ENCODE measurements around the gene IGFL1.
"Not testable (repeated sequence)": the region's sequence is repeated elsewhere in the genome, so short reads cannot be mapped to it uniquely, and the experiment has no call there.

The IGFL1 gene

DNA sequence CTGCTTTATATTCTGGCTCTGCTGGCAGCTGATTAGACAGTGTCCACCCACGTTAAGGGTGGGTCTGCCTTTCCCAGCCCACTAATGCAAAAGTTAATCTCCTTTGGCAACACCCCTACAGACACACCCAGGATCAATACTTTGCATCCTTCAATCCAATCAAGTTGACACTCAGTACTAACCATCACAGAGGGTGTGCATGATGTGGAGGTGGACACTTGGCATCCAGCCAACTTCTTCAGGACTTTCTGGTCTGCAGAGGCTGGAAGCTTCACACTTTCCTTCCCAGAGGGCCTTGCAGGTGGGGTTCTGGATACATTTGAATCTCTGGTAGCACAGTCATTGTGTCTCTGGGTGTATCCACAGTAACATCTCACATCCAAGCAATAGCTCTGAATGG, 18.9 kb upstream of the IGFL1 start:
- no peak overlapping the region for H3K27ac Mint-ChIP-seq
- ATAC-seq = no peak
- DNase-seq (ENCODE audit: low spot score in 2 of 2) = no peak
- H3K4me1 Mint-ChIP-seq = peaks cover 6% of the 10 kb centered on the region
- no peak overlapping the region for H3K4me3 Mint-ChIP-seq
- no peaks in the 10 kb centered on the region for H3K36me3 Mint-ChIP-seq
- H3K9me3 Mint-ChIP-seq = no peaks in the 10 kb centered on the region

- ATAC-seq (no peak), DNase-seq (ENCODE audit: low spot score in 2 of 2) (no peak)
- Mint-ChIP-seq H3K4me1 (peaks cover 6% of the 10 kb centered on the region), H3K36me3 (no peaks in the 10 kb centered on the region), H3K4me3 (no peak overlapping the region), H3K9me3 (peaks cover 1% of the 10 kb centered on the region), H3K27ac (no peak overlapping the region)
Observed at GRCh38 chr19:46211201-46211881, 18.2 kb upstream of the IGFL1 start.

DNA sequence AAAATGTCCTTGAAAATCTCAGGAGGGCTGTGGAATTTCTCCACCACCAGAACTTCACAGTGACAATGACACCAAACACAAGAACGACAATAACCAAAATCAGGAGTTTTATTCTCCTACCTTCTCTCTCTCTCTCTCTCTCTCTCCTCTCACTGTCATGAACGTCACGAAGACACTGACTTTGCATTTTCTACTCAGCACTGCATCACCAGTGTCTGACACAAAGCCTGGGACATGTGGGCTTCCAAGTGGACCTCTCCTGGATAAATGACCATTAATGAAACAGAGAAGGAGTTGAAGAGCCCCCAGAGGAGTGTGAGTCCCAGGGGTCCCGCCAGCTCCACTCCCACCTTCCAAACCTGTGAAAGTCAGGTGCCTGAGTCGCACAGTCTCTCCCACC, 16.9 kb upstream of the IGFL1 start:
- not testable (repeated sequence) for H3K4me3 Mint-ChIP-seq; H3K36me3 Mint-ChIP-seq; H3K9me3 Mint-ChIP-seq; H3K27ac Mint-ChIP-seq; ATAC-seq; H3K4me1 Mint-ChIP-seq; DNase-seq (ENCODE audit: low spot score in 2 of 2)

DNA sequence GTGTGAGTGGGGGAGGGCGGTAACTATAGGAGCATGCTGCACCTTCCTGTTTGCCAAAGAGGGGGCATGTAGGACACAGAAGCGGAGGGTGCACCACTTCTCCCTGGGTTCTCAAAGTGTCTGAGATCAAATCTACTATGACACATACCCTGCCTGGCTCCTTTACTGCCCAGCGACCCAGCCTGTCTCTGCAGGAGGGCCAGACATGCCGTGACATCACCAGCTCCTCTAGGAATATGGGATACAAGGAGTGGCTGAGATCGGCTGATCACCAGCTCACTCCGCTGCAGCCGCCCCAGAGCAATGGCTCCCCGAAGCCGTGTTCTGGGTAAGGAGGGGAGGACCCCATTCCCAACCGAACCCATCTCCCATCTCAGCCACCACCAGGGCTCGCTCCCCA, 16.4 kb upstream of the IGFL1 start:
- Mint-ChIP-seq H3K4me1 (peaks cover 6% of the 10 kb centered on the region), H3K36me3 (no peaks in the 10 kb centered on the region)

DNA sequence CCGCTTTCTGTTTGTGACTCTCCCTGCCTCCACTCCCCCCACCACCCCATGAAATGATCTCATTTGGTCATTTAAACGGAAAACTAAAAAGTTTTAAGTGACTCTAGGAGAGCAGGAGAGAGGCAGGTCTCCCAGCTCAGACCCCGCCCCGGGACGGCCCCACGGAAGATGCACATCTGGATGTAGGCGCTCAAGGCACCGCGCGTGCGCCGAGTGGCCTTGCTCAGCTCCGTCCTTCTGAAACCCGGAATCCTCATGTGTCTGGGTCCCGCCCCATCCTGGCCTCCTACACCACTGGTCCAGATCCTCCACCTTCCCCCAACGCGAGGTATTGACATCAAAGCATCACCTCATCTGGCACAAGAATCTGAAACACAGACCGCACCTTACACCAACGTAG, 15.7 kb upstream of the IGFL1 start:
- H3K9me3 Mint-ChIP-seq = peaks cover 2% of the 10 kb centered on the region
- H3K4me3 Mint-ChIP-seq = no peak overlapping the region
- no peaks in the 10 kb centered on the region for H3K36me3 Mint-ChIP-seq
- ATAC-seq (no peak), DNase-seq (ENCODE audit: low spot score in 2 of 2) (no peak)
- H3K4me1 Mint-ChIP-seq = peaks cover 6% of the 10 kb centered on the region
- H3K27ac Mint-ChIP-seq = no peak overlapping the region

More for the DNA sequence above, 16.4 kb upstream of the IGFL1 start:
- ATAC-seq (no peak), DNase-seq (ENCODE audit: low spot score in 2 of 2) (no peak)
- no peak overlapping the region for H3K4me3 Mint-ChIP-seq
- H3K9me3 Mint-ChIP-seq = peaks cover 2% of the 10 kb centered on the region
- H3K27ac Mint-ChIP-seq = no peak overlapping the region

DNA sequence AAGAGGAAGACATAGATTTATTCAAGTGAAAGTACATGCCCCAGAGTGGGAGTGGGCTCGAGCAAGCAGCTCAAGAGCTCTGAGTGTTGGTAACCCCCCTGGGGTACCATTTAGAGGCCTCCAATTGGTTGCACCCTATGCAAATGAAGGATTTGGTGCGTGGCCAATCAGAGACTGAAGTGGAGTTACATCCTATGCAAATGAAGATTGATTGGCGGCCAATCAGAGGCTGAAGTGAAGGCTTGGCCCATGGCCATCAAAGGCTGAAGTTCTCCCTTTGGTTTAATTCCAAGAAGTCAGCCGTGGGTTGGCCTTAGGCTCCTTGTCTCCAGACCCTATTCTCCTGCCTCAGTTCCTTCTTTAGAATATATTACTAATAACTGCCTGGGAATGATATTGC, 12.9 kb upstream of the IGFL1 start:
- ATAC-seq (no peak), DNase-seq (ENCODE audit: low spot score in 2 of 2) (no peak)
- H3K27ac Mint-ChIP-seq = no peak overlapping the region
- H3K36me3 Mint-ChIP-seq = no peaks in the 10 kb centered on the region
- H3K9me3 Mint-ChIP-seq = peaks cover 2% of the 10 kb centered on the region
- no peak overlapping the region for H3K4me3 Mint-ChIP-seq
- no peaks in the 10 kb centered on the region for H3K4me1 Mint-ChIP-seq

DNA sequence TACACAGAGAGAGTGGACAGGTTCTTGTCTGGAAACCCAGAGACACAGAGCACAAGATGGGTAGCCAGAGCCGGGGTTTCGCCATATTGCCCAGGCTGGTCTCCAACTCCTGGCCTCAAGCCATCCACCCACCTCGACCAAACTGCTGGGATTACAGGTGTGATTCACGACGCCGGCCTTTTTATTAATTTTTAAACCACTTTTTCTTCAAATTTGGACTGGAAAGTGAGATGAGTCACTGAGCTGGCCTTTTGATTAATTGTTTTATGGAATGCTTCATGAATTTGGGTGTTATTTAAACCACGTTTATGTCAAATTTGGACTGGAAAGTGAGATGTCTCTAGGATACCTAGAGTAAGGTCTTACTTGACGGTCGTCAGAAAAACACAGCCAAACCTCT, 12.1 kb upstream of the IGFL1 start:
- no peak for DNase-seq (ENCODE audit: low spot score in 2 of 2)
- no peak for ATAC-seq
- H3K4me3 Mint-ChIP-seq = no peak overlapping the region
- H3K36me3 Mint-ChIP-seq = no peaks in the 10 kb centered on the region
- H3K4me1 Mint-ChIP-seq = no peaks in the 10 kb centered on the region
- H3K9me3 Mint-ChIP-seq = peaks cover 2% of the 10 kb centered on the region
- H3K27ac Mint-ChIP-seq = no peak overlapping the region

DNA sequence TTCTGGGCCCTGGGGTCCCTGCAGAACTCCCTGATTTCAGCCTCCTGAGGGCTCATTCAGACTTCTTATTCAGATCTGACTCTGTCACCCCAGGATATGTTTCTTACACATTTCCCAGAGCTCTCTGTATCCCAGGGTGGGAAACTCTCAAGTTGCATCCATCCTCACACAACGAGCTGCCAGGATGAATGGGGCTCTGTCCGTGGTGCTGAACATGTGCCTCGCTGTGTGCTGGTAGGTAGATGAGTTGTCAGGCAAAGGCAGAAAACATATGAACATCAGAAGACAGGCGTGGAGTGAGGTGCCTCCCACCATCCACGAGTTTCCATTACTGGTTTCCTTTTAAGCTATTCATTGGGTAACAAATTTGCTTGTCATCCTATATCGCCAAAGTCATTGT, 11.4 kb upstream of the IGFL1 start:
- Mint-ChIP-seq H3K9me3 (peaks cover 2% of the 10 kb centered on the region), H3K4me3 (no peak overlapping the region), H3K36me3 (no peaks in the 10 kb centered on the region), H3K27ac (no peak overlapping the region), H3K4me1 (no peaks in the 10 kb centered on the region)
- DNase-seq (ENCODE audit: low spot score in 2 of 2) (no peak), ATAC-seq (no peak)

DNA sequence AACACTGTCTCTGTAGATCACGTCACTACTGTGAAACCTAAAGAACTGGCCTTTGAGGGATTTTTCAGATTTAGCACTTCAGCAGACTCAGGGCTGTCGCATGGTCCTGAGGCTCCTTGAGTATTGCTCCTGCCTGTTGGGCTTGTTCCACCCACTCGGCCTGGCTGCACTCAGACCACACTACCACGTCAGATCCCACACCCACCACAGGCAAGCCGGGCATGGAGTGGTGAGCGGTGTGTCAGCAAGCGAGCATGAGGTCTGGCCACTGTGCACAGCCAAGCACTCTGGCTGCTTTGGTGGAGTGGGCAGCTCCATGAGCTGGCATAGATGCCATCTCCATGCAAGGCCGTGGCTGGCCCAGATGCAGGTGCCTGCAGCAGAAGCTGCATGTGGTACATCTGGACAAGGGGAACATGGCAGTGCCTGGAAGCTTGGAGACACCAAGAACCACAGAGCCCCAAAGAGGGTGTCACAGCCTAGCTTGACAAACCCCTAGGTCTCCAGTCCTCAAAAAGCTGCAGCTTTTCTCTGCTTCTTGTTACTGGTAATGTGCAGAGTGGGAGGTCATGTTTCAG, 9.4 kb upstream of the IGFL1 start:
- ATAC-seq = no peak
- H3K4me1 Mint-ChIP-seq = peaks cover 3% of the 10 kb centered on the region
- DNase-seq (ENCODE audit: low spot score in 2 of 2) = no peak
- H3K27ac Mint-ChIP-seq = no peak overlapping the region
- no peaks in the 10 kb centered on the region for H3K36me3 Mint-ChIP-seq
- H3K9me3 Mint-ChIP-seq = peaks cover 2% of the 10 kb centered on the region
- no peak overlapping the region for H3K4me3 Mint-ChIP-seq

- no peaks in the 10 kb centered on the region for H3K36me3 Mint-ChIP-seq
- no peak overlapping the region for H3K4me3 Mint-ChIP-seq
- peaks cover 2% of the 10 kb centered on the region for H3K9me3 Mint-ChIP-seq
- H3K4me1 Mint-ChIP-seq = peaks cover 13% of the 10 kb centered on the region
- no peak for DNase-seq (ENCODE audit: low spot score in 2 of 2)
- no peak for ATAC-seq
- no peak overlapping the region for H3K27ac Mint-ChIP-seq
Observed at GRCh38 chr19:46221152-46221551, 8.4 kb upstream of the IGFL1 start.

- no peaks in the 10 kb centered on the region for H3K36me3 Mint-ChIP-seq
- H3K9me3 Mint-ChIP-seq = no peaks in the 10 kb centered on the region
- no peak for ATAC-seq
- H3K4me1 Mint-ChIP-seq = peaks cover 13% of the 10 kb centered on the region
- H3K27ac Mint-ChIP-seq = no peak overlapping the region
- no peak for DNase-seq (ENCODE audit: low spot score in 2 of 2)
- no peak overlapping the region for H3K4me3 Mint-ChIP-seq
Observed at GRCh38 chr19:46221981-46222610, 7.4 kb upstream of the IGFL1 start.

DNA sequence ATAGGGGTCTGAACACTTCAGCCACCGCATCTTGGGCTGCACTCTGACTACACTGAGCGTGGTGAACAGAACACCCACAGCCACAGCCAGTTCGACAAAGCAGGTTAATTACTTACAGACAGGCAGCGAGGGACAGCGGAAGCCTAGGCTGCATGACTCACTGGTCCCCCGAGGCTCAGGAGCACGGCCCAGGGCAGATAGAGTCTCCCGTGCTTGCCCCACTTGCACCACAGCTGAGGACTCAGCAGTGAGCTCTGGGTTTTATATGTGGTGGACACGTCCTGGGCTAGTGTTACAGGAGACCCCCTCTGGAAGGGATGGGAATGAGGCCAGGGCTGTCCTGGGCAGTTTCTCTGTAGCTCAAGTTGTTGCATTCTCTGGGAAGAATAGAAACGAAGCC, 5.8 kb upstream of the IGFL1 start:
- not testable (repeated sequence) for H3K4me3 Mint-ChIP-seq; ATAC-seq; DNase-seq (ENCODE audit: low spot score in 2 of 2); H3K27ac Mint-ChIP-seq; H3K9me3 Mint-ChIP-seq; H3K36me3 Mint-ChIP-seq
- H3K4me1 Mint-ChIP-seq = peaks cover 13% of the 10 kb centered on the region

GRCh38 chr19:46224773-46225172, 4.8 kb upstream of the IGFL1 start:
- no peak for DNase-seq (ENCODE audit: low spot score in 2 of 2)
- H3K27ac Mint-ChIP-seq = no peak overlapping the region
- H3K36me3 Mint-ChIP-seq = no peaks in the 10 kb centered on the region
- no peaks in the 10 kb centered on the region for H3K9me3 Mint-ChIP-seq
- H3K4me1 Mint-ChIP-seq = peaks cover 13% of the 10 kb centered on the region
- no peak for ATAC-seq
- no peak overlapping the region for H3K4me3 Mint-ChIP-seq

GRCh38 chr19:46225558-46226004, 4.0 kb upstream of the IGFL1 start:
- Mint-ChIP-seq H3K36me3 (no peaks in the 10 kb centered on the region), H3K27ac (no peak overlapping the region)

GRCh38 chr19:46226438-46226973, 3.0 kb upstream of the IGFL1 start:
- no peak for ATAC-seq
- no peak for DNase-seq (ENCODE audit: low spot score in 2 of 2)
- Mint-ChIP-seq H3K4me3 (no peak overlapping the region), H3K27ac (no peak overlapping the region), H3K9me3 (no peaks in the 10 kb centered on the region), H3K36me3 (no peaks in the 10 kb centered on the region), H3K4me1 (peaks cover 13% of the 10 kb centered on the region)

More at GRCh38 chr19:46225558-46226004, 4.0 kb upstream of the IGFL1 start:
- peaks cover 13% of the 10 kb centered on the region for H3K4me1 Mint-ChIP-seq
- ATAC-seq = peak; percentile 46
- no peak for DNase-seq (ENCODE audit: low spot score in 2 of 2)
- H3K4me3 Mint-ChIP-seq = no peak overlapping the region
- no peaks in the 10 kb centered on the region for H3K9me3 Mint-ChIP-seq

- DNase-seq (ENCODE audit: low spot score in 2 of 2) (no peak), ATAC-seq (no peak)
- Mint-ChIP-seq H3K9me3 (no peaks in the 10 kb centered on the region), H3K27ac (no peak overlapping the region), H3K36me3 (no peaks in the 10 kb centered on the region), H3K4me1 (no peaks in the 10 kb centered on the region), H3K4me3 (no peak overlapping the region)
Observed at GRCh38 chr19:46232029-46232428, 2.5 kb downstream of the IGFL1 start.

Data from stimulated activated effector memory CD8-positive, alpha-beta T cell treated with anti-CD3 and anti-CD28 coated beads, Interleukin-12 subunit alpha, Interleukin-12 subunit beta, amount 100 ng/mL, for 72 hours (primary cell).